ENCODE results near the gene CSNK1A1. TPM values are rescaled to one million over a fixed set of nuclear protein-coding genes. Genes with fewer than 3 reads are reported as not detected.

CSNK1A1 gene
- total RNA-seq, 1 experiment from 2014 or later, result 263 TPM

DNA sequence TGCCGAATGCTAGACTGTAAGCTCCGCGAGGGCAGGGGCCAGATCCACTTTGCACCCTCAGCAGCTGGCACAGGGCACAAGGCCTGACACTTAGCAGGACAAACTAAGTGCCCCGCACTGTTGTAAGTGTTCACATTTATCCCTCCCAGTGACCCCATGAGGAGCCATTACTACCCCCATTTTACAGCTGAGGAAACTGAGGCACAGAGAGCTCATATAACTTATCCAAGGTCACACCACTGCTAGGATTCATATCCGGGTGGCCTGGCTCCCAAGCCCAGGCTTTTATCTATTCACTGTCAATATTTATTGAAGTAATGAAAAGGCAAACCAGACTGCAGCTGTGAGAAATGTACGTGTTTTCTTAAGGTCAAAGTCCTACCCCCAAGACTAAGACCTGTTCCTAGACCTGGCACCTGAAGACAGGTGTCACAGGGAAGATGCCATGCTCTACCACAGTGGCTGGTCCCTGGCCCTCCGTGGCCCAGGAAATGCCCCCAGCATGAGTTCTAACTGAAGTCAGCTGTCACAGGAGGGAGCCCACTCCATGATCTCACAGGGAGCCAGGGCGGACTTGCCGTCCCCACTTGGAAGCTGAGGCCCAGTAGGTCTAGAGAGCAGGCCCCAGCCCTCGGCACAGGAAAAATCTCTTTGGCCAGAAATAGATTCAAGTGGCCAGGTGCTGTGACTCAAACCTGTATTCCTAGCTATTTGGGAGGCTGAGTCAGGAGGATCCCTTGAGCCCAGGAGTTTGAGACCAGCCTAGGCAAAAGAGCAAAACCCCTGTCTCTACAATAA lies 97.4 kb downstream of the CSNK1A1 start:
- CTCF ChIA-PET, result interaction anchor here (0.7 to 1.8 kb wide), 2 partner anchors 12 to 109 kb away, joined by 4 to 8 read pairs; no protein-coding TSS in a partner anchor
- Histone ChIP-seq H3K9me2 (ENCODE audit: insufficient read depth) (no peaks in the 10 kb centered on the region), H3K9me3 (ENCODE audit: control insufficient read depth in 1 of 2, insufficient read depth in 1 of 2, low read depth in 1 of 2, low read length in 2 of 2) (no peaks in the 10 kb centered on the region), H3K9ac (ENCODE audit: low read length) (0 out of 2 replicates have a peak overlapping the region, but pooled peaks have one; percentile 2), H3K4me2 (ENCODE audit: low read length) (peak overlapping the region; percentile 60), H3K36me3 (ENCODE audit: control insufficient read depth in 1 of 2, insufficient read depth in 2 of 2, low read length in 2 of 2) (no peaks in the 10 kb centered on the region), H4K20me1 (ENCODE audit: insufficient read depth) (no peaks in the 10 kb centered on the region), H3K27ac (ENCODE audit: low read depth, low read length) (no peak overlapping the region), H3K79me2 (ENCODE audit: insufficient read depth, low read length) (no peaks in the 10 kb centered on the region), H3K27me3 (ENCODE audit: insufficient read depth, low read length) (no peaks in the 10 kb centered on the region), H3K4me3 (replicated peaks in 1 of 2; ENCODE audit: low read depth in 1 of 2, low read length in 2 of 2) (peak overlapping the region in 1 of 2 experiments; percentile 1; a peak in 1 of 4 replicates), H3K4me1 (ENCODE audit: control insufficient read depth in 1 of 2, insufficient read depth in 2 of 2, low read length in 2 of 2) (peaks cover 29 to 90% of the 10 kb centered on the region in 2 experiments), H2AFZ (ENCODE audit: low read depth, low read length, poor library complexity, severe bottlenecking) (peak overlapping the region; percentile 80)
- no peak for ATAC-seq
- POLR2A ChIA-PET, result no interaction called here
- RAD21 ChIA-PET (ENCODE audit: low non-redundant PET in 1 of 2, low total read pairs in 2 of 2, uncharacterized antibody in 2 of 2, unreplicated experiment in 2 of 2), result no interaction called here
- TF ChIP-seq SP1 (IDR thresholded peaks at IDR 0.05; ENCODE audit: low read depth), result no peak
- no peak for TF ChIP-seq MAX (IDR thresholded peaks at IDR 0.05)
- no peak for TF ChIP-seq POLR2AphosphoS5 (IDR thresholded peaks at IDR 0.05; ENCODE audit: low read depth, low read length)
- TF ChIP-seq, protein P1, sequence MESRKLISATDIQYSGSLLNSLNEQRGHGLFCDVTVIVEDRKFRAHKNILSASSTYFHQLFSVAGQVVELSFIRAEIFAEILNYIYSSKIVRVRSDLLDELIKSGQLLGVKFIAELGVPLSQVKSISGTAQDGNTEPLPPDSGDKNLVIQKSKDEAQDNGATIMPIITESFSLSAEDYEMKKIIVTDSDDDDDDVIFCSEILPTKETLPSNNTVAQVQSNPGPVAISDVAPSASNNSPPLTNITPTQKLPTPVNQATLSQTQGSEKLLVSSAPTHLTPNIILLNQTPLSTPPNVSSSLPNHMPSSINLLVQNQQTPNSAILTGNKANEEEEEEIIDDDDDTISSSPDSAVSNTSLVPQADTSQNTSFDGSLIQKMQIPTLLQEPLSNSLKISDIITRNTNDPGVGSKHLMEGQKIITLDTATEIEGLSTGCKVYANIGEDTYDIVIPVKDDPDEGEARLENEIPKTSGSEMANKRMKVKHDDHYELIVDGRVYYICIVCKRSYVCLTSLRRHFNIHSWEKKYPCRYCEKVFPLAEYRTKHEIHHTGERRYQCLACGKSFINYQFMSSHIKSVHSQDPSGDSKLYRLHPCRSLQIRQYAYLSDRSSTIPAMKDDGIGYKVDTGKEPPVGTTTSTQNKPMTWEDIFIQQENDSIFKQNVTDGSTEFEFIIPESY (IDR thresholded peaks at IDR 0.05; ENCODE audit: extremely low read depth, insufficient replicate concordance, low read length), result no peak
- no peak for TF ChIP-seq RAD21 (IDR thresholded peaks at IDR 0.05; ENCODE audit: low read depth)
- TF ChIP-seq ZNF274 (IDR thresholded peaks at IDR 0.05; ENCODE audit: low read depth, low read length), result no peak
- no peak for TF ChIP-seq TCF7L2 (IDR thresholded peaks at IDR 0.05; ENCODE audit: borderline replicate concordance, extremely low read depth, insufficient read depth, insufficient read length)
- TF ChIP-seq, protein P2, sequence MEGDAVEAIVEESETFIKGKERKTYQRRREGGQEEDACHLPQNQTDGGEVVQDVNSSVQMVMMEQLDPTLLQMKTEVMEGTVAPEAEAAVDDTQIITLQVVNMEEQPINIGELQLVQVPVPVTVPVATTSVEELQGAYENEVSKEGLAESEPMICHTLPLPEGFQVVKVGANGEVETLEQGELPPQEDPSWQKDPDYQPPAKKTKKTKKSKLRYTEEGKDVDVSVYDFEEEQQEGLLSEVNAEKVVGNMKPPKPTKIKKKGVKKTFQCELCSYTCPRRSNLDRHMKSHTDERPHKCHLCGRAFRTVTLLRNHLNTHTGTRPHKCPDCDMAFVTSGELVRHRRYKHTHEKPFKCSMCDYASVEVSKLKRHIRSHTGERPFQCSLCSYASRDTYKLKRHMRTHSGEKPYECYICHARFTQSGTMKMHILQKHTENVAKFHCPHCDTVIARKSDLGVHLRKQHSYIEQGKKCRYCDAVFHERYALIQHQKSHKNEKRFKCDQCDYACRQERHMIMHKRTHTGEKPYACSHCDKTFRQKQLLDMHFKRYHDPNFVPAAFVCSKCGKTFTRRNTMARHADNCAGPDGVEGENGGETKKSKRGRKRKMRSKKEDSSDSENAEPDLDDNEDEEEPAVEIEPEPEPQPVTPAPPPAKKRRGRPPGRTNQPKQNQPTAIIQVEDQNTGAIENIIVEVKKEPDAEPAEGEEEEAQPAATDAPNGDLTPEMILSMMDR (IDR thresholded peaks at IDR 0.05 in 2 of 3, conservative IDR thresholded peaks at IDR 0.05 in 1 of 3; ENCODE audit: borderline replicate concordance in 1 of 3, insufficient read depth in 1 of 3, low read depth in 2 of 3, low read length in 2 of 3), result no peak
- TF ChIP-seq CBX3 (IDR thresholded peaks at IDR 0.05; ENCODE audit: low read depth), result no peak
- no peak for TF ChIP-seq POLR2A (IDR thresholded peaks at IDR 0.05; ENCODE audit: borderline replicate concordance, extremely low read depth, insufficient read depth, insufficient read length)
- no peak for TF ChIP-seq SRF (IDR thresholded peaks at IDR 0.05; ENCODE audit: low read depth)
- no peak for TF ChIP-seq ZFX (IDR thresholded peaks at IDR 0.05)
- no peak for TF ChIP-seq REST (IDR thresholded peaks at IDR 0.05; ENCODE audit: low read depth)
- TF ChIP-seq SIN3A (IDR thresholded peaks at IDR 0.05; ENCODE audit: low read depth), result no peak
- TF ChIP-seq EZH2phosphoT487 (IDR thresholded peaks at IDR 0.05; ENCODE audit: borderline replicate concordance), result no peak
- TF ChIP-seq FOSL1 (IDR thresholded peaks at IDR 0.05; ENCODE audit: low read depth), result no peak
- TF ChIP-seq JUND (IDR thresholded peaks at IDR 0.05), result no peak
- no peak for TF ChIP-seq YY1 (IDR thresholded peaks at IDR 0.05; ENCODE audit: extremely low read depth, insufficient replicate concordance, low read depth, low read length)
- TF ChIP-seq EZH2 (IDR thresholded peaks at IDR 0.05), result no peak
- DNase-seq (ENCODE audit: low read depth, low spot score), result no peak
- intact Hi-C loops (cut with micrococcal nuclease), result no loop called here
- BruUV-seq (replicated peaks), result no TSS peak
